ENCODE results near the gene SGK1.

Gene SGK1

GRCh38 chr6:134173936-134174671 is 143.8 kb downstream of the SGK1 start:
- peaks cover 0 to 26% (median 11%) of the 10 kb centered on the region in 5 experiments for H3K27me3 ChIP-seq (replicated peaks in 2 of 5; ENCODE audit: control insufficient read depth in 4 of 5, insufficient read depth in 5 of 5, low read length in 4 of 5)
- H3K27ac ChIP-seq (ENCODE audit: insufficient read depth in 1 of 2, low read depth in 1 of 2, low read length in 2 of 2, poor library complexity in 1 of 2, severe bottlenecking in 2 of 2), result peak overlapping the region in 1 of 2 experiments; percentile 63
- H3K4me3 ChIP-seq (ENCODE audit: control insufficient read depth in 1 of 7, extremely low read depth in 1 of 7, insufficient read depth in 4 of 7, low read depth in 2 of 7, low read length in 6 of 7), result peak overlapping the region; percentile 45 to 97 (median 76)
- WGBS (ENCODE audit: insufficient coverage), result 0% methylated on average over 9 of the region's 21 CpGs
- POLR2A ChIA-PET, result no interaction called here
- H3K4me1 ChIP-seq (ENCODE audit: control extremely low read depth in 1 of 4, control insufficient read depth in 4 of 4, insufficient read depth in 4 of 4, low read length in 3 of 4), result peaks cover 31 to 60% (median 45%) of the 10 kb centered on the region in 4 experiments
- peak; percentile 77 to 86 (median 80) for DNase-seq
- CTCF ChIA-PET, result interaction anchor here (0.6 to 1.6 kb wide), 13 partner anchors 9 to 1010 kb away, joined by 3 to 16 read pairs (median 4); no protein-coding TSS in a partner anchor
- peaks cover 0 to 8% (median 0%) of the 10 kb centered on the region in 4 experiments for H3K36me3 ChIP-seq (ENCODE audit: control insufficient read depth in 4 of 4, insufficient read depth in 4 of 4, low read length in 3 of 4)
- H3K9me3 ChIP-seq (ENCODE audit: control extremely low read depth in 1 of 5, control insufficient read depth in 4 of 5, insufficient read depth in 2 of 5, low read depth in 1 of 5, low read length in 4 of 5), result no peaks in the 10 kb centered on the region

- WGBS (ENCODE audit: insufficient coverage), result 80% methylated on average over 2 of the region's 4 CpGs
- ChIA-PET POLR2A (no interaction called here), CTCF (interaction anchor here (0.6 to 1.6 kb wide), 13 partner anchors 9 to 1010 kb away, joined by 3 to 16 read pairs (median 4); no protein-coding TSS in a partner anchor)
- Histone ChIP-seq H3K27me3 (replicated peaks in 2 of 5; ENCODE audit: control insufficient read depth in 4 of 5, insufficient read depth in 5 of 5, low read length in 4 of 5) (peaks cover 0 to 26% (median 11%) of the 10 kb centered on the region in 5 experiments), H3K4me1 (ENCODE audit: control extremely low read depth in 1 of 4, control insufficient read depth in 4 of 4, insufficient read depth in 4 of 4, low read length in 3 of 4) (peaks cover 24 to 55% (median 41%) of the 10 kb centered on the region in 4 experiments), H3K4me3 (ENCODE audit: control insufficient read depth in 1 of 7, extremely low read depth in 1 of 7, insufficient read depth in 4 of 7, low read depth in 2 of 7, low read length in 6 of 7) (no peak overlapping the region), H3K9me3 (ENCODE audit: control extremely low read depth in 1 of 5, control insufficient read depth in 4 of 5, insufficient read depth in 2 of 5, low read depth in 1 of 5, low read length in 4 of 5) (no peaks in the 10 kb centered on the region), H3K36me3 (ENCODE audit: control insufficient read depth in 4 of 4, insufficient read depth in 4 of 4, low read length in 3 of 4) (peaks cover 0 to 8% (median 0%) of the 10 kb centered on the region in 4 experiments), H3K27ac (ENCODE audit: insufficient read depth in 1 of 2, low read depth in 1 of 2, low read length in 2 of 2, poor library complexity in 1 of 2, severe bottlenecking in 2 of 2) (no peak overlapping the region)
- no peak for DNase-seq
Measured at GRCh38 chr6:134173366-134173725, 144.6 kb downstream of the SGK1 start.

GRCh38 chr6:134172706-134173365 is 145.1 kb downstream of the SGK1 start:
- H3K4me3 ChIP-seq (ENCODE audit: control insufficient read depth in 1 of 7, extremely low read depth in 1 of 7, insufficient read depth in 4 of 7, low read depth in 2 of 7, low read length in 6 of 7), result peak overlapping the region in 1 of 7 experiments; percentile 25

GRCh38 chr6:134172020-134172705 is 145.7 kb downstream of the SGK1 start:
- Histone ChIP-seq H3K4me3 (ENCODE audit: control insufficient read depth in 1 of 7, extremely low read depth in 1 of 7, insufficient read depth in 4 of 7, low read depth in 2 of 7, low read length in 6 of 7) (peak overlapping the region in 1 of 7 experiments; percentile 25), H3K27me3 (replicated peaks in 2 of 5; ENCODE audit: control insufficient read depth in 4 of 5, insufficient read depth in 5 of 5, low read length in 4 of 5) (peaks cover 0 to 18% (median 9%) of the 10 kb centered on the region in 5 experiments), H3K27ac (ENCODE audit: insufficient read depth in 1 of 2, low read depth in 1 of 2, low read length in 2 of 2, poor library complexity in 1 of 2, severe bottlenecking in 2 of 2) (no peak overlapping the region), H3K4me1 (ENCODE audit: control extremely low read depth in 1 of 4, control insufficient read depth in 4 of 4, insufficient read depth in 4 of 4, low read length in 3 of 4) (peaks cover 15 to 44% (median 30%) of the 10 kb centered on the region in 4 experiments), H3K9me3 (ENCODE audit: control extremely low read depth in 1 of 5, control insufficient read depth in 4 of 5, insufficient read depth in 2 of 5, low read depth in 1 of 5, low read length in 4 of 5) (no peaks in the 10 kb centered on the region), H3K36me3 (ENCODE audit: control insufficient read depth in 4 of 4, insufficient read depth in 4 of 4, low read length in 3 of 4) (peaks cover 0 to 8% (median 0%) of the 10 kb centered on the region in 4 experiments)
- DNase-seq, result no peak
- WGBS (ENCODE audit: insufficient coverage), result 79% methylated on average over 7 of the region's 8 CpGs
- ChIA-PET POLR2A (no interaction called here), CTCF (interaction anchor here (0.8 to 3.5 kb wide), 6 partner anchors 15 to 711 kb away, joined by 3 to 14 read pairs (median 6); no protein-coding TSS in a partner anchor)

More at GRCh38 chr6:134172706-134173365, 145.1 kb downstream of the SGK1 start:
- H3K4me1 ChIP-seq (ENCODE audit: control extremely low read depth in 1 of 4, control insufficient read depth in 4 of 4, insufficient read depth in 4 of 4, low read length in 3 of 4), result peaks cover 21 to 50% (median 36%) of the 10 kb centered on the region in 4 experiments
- WGBS (ENCODE audit: insufficient coverage), result 48% methylated on average over 7 of the region's 7 CpGs
- ChIA-PET CTCF (interaction anchor here (1.3 to 3.5 kb wide), 4 partner anchors 16 to 650 kb away, joined by 3 to 14 read pairs (median 11); no protein-coding TSS in a partner anchor), POLR2A (no interaction called here)
- no peaks in the 10 kb centered on the region for H3K9me3 ChIP-seq (ENCODE audit: control extremely low read depth in 1 of 5, control insufficient read depth in 4 of 5, insufficient read depth in 2 of 5, low read depth in 1 of 5, low read length in 4 of 5)
- DNase-seq, result peak in 1 of 3 donors; percentile 8
- peaks cover 0 to 8% (median 0%) of the 10 kb centered on the region in 4 experiments for H3K36me3 ChIP-seq (ENCODE audit: control insufficient read depth in 4 of 4, insufficient read depth in 4 of 4, low read length in 3 of 4)
- peaks cover 0 to 25% (median 11%) of the 10 kb centered on the region in 5 experiments for H3K27me3 ChIP-seq (replicated peaks in 2 of 5; ENCODE audit: control insufficient read depth in 4 of 5, insufficient read depth in 5 of 5, low read length in 4 of 5)
- H3K27ac ChIP-seq (ENCODE audit: insufficient read depth in 1 of 2, low read depth in 1 of 2, low read length in 2 of 2, poor library complexity in 1 of 2, severe bottlenecking in 2 of 2), result no peak overlapping the region

GRCh38 chr6:134171517-134171916 is 146.4 kb downstream of the SGK1 start:
- Histone ChIP-seq H3K4me1 (ENCODE audit: control extremely low read depth in 1 of 4, control insufficient read depth in 4 of 4, insufficient read depth in 4 of 4, low read length in 3 of 4) (peaks cover 15 to 41% (median 29%) of the 10 kb centered on the region in 4 experiments), H3K9me3 (ENCODE audit: control extremely low read depth in 1 of 5, control insufficient read depth in 4 of 5, insufficient read depth in 2 of 5, low read depth in 1 of 5, low read length in 4 of 5) (no peaks in the 10 kb centered on the region), H3K27ac (ENCODE audit: insufficient read depth in 1 of 2, low read depth in 1 of 2, low read length in 2 of 2, poor library complexity in 1 of 2, severe bottlenecking in 2 of 2) (no peak overlapping the region), H3K27me3 (replicated peaks in 2 of 5; ENCODE audit: control insufficient read depth in 4 of 5, insufficient read depth in 5 of 5, low read length in 4 of 5) (peaks cover 0 to 13% (median 7%) of the 10 kb centered on the region in 5 experiments), H3K4me3 (ENCODE audit: control insufficient read depth in 1 of 7, extremely low read depth in 1 of 7, insufficient read depth in 4 of 7, low read depth in 2 of 7, low read length in 6 of 7) (no peak overlapping the region), H3K36me3 (ENCODE audit: control insufficient read depth in 4 of 4, insufficient read depth in 4 of 4, low read length in 3 of 4) (peaks cover 0 to 8% (median 0%) of the 10 kb centered on the region in 4 experiments)
- POLR2A ChIA-PET, result no interaction called here
- CTCF ChIA-PET, result interaction anchor here (0.8 to 3.5 kb wide), 6 partner anchors 15 to 711 kb away, joined by 3 to 14 read pairs (median 6); no protein-coding TSS in a partner anchor
- DNase-seq, result no peak
- 96% methylated on average over 4 of the region's 5 CpGs for WGBS (ENCODE audit: insufficient coverage)

GRCh38 chr6:134170844-134171243 is 147.1 kb downstream of the SGK1 start:
- CTCF ChIA-PET, result interaction anchor here (1.1 to 3.5 kb wide), 3 partner anchors 14 to 712 kb away, joined by 3 to 14 read pairs (median 14); no protein-coding TSS in a partner anchor
- Histone ChIP-seq H3K36me3 (ENCODE audit: control insufficient read depth in 4 of 4, insufficient read depth in 4 of 4, low read length in 3 of 4) (peaks cover 0 to 8% (median 0%) of the 10 kb centered on the region in 4 experiments), H3K27ac (ENCODE audit: insufficient read depth in 1 of 2, low read depth in 1 of 2, low read length in 2 of 2, poor library complexity in 1 of 2, severe bottlenecking in 2 of 2) (no peak overlapping the region), H3K9me3 (ENCODE audit: control extremely low read depth in 1 of 5, control insufficient read depth in 4 of 5, insufficient read depth in 2 of 5, low read depth in 1 of 5, low read length in 4 of 5) (no peaks in the 10 kb centered on the region), H3K4me1 (ENCODE audit: control extremely low read depth in 1 of 4, control insufficient read depth in 4 of 4, insufficient read depth in 4 of 4, low read length in 3 of 4) (peaks cover 15 to 34% (median 22%) of the 10 kb centered on the region in 4 experiments), H3K27me3 (replicated peaks in 2 of 5; ENCODE audit: control insufficient read depth in 4 of 5, insufficient read depth in 5 of 5, low read length in 4 of 5) (peaks cover 0 to 7% (median 2%) of the 10 kb centered on the region in 5 experiments), H3K4me3 (ENCODE audit: control insufficient read depth in 1 of 7, extremely low read depth in 1 of 7, insufficient read depth in 4 of 7, low read depth in 2 of 7, low read length in 6 of 7) (no peak overlapping the region)
- no peak for DNase-seq
- POLR2A ChIA-PET, result no interaction called here
- over 99% methylated on average over 10 of the region's 10 CpGs for WGBS (ENCODE audit: insufficient coverage)

All from common myeloid progenitor, CD34-positive (primary cell).